Osteocyte (in vitro differentiated cells): ENCODE measurements around the gene PRPF19. TPM values are rescaled to one million over a fixed set of nuclear protein-coding genes. Genes with fewer than 3 reads are reported as not detected.

Experiments used
- DNase-seq: peaks from one replicate; pipeline ENCODE4 v3.0.0; 2021; ENCODE audit warnings: mixed read lengths; ENCODE audit not compliant: unreplicated experiment; ENCODE audit errors: extremely low spot score
- H3K27ac Mint-ChIP-seq: one replicate; pipeline ENCODE4 v1.8.0; 2021; ENCODE audit warnings: mild to moderate bottlenecking, mixed read lengths; ENCODE audit not compliant: unreplicated experiment
- H3K27me3 Mint-ChIP-seq: one replicate; pipeline ENCODE4 v1.8.0; 2021; ENCODE audit warnings: mixed read lengths; ENCODE audit not compliant: unreplicated experiment
- H3K36me3 Mint-ChIP-seq: one replicate; pipeline ENCODE4 v1.8.0; 2021; ENCODE audit warnings: mixed read lengths; ENCODE audit not compliant: unreplicated experiment
- H3K4me1 Mint-ChIP-seq: one replicate; pipeline ENCODE4 v1.8.0; 2021; ENCODE audit warnings: mixed read lengths; ENCODE audit not compliant: unreplicated experiment
- H3K4me3 Mint-ChIP-seq: one replicate; pipeline ENCODE4 v1.8.0; 2021; ENCODE audit warnings: mild to moderate bottlenecking, moderate library complexity, mixed read lengths; ENCODE audit not compliant: unreplicated experiment
- H3K9me3 Mint-ChIP-seq: one replicate; pipeline ENCODE4 v1.8.0; 2021; ENCODE audit warnings: mixed read lengths; ENCODE audit not compliant: unreplicated experiment
- CTCF ChIP-seq: fragments of 200-600 bp; sonication (generic); IDR thresholded peaks from 2 replicates; pipeline ENCODE4 v1.5.0; 2021; ENCODE audit warnings: antibody characterized with exemption, mild to moderate bottlenecking, moderate library complexity
- total RNA-seq: library from RNA; stranded (reverse); gene quantifications from 2 replicates; pipeline ENCODE4 v1.2.1, GENCODE V29; 2021

PRPF19 gene
- total RNA-seq, 1 donor from 2014 or later: 78.0 TPM

GRCh38 chr11:60951904-60952741 is 45.7 kb upstream of the PRPF19 start, which contains the start of gene SLC15A3:
SLC15A3 (minus strand) TSS chr11:60952176; CDS start chr11:60951551, 625 bp downstream.
- DNase-seq: no peak
- H3K27me3 Mint-ChIP-seq: no peaks in the 10 kb centered on the region
- H3K4me1 Mint-ChIP-seq: peaks cover 17% of the 10 kb centered on the region
- H3K27ac Mint-ChIP-seq: peak within 1 kb of the TSS; percentile 88
- TF ChIP-seq CTCF: no peak
- no peaks in the 10 kb centered on the region for H3K9me3 Mint-ChIP-seq
- peak within 1 kb of the TSS; percentile 72 for H3K4me3 Mint-ChIP-seq
- no peaks in the 10 kb centered on the region for H3K36me3 Mint-ChIP-seq

- peaks cover 17% of the 10 kb centered on the region for H3K4me1 Mint-ChIP-seq
- peak overlapping the region; percentile 72 for H3K4me3 Mint-ChIP-seq
- peak overlapping the region; percentile 88 for H3K27ac Mint-ChIP-seq
- no peak for TF ChIP-seq CTCF
- no peaks in the 10 kb centered on the region for H3K36me3 Mint-ChIP-seq
- H3K27me3 Mint-ChIP-seq: no peaks in the 10 kb centered on the region
- no peak for DNase-seq
- no peaks in the 10 kb centered on the region for H3K9me3 Mint-ChIP-seq
Measured at GRCh38 chr11:60951606-60951903, 45.2 kb upstream of the PRPF19 start.

- TF ChIP-seq CTCF: no peak
- Mint-ChIP-seq H3K9me3 (no peaks in the 10 kb centered on the region), H3K27ac (no peak overlapping the region), H3K4me1 (peaks cover 17% of the 10 kb centered on the region), H3K27me3 (no peaks in the 10 kb centered on the region), H3K4me3 (no peak overlapping the region), H3K36me3 (peaks cover 2% of the 10 kb centered on the region)
- DNase-seq: no peak
Measured at GRCh38 chr11:60950933-60951605, 44.7 kb upstream of the PRPF19 start.

GRCh38 chr11:60950024-60950423 is 43.6 kb upstream of the PRPF19 start:
- H3K27me3 Mint-ChIP-seq: no peaks in the 10 kb centered on the region
- H3K4me1 Mint-ChIP-seq: peaks cover 17% of the 10 kb centered on the region
- no peak for DNase-seq
- no peak for TF ChIP-seq CTCF
- H3K27ac Mint-ChIP-seq: no peak overlapping the region
- no peaks in the 10 kb centered on the region for H3K9me3 Mint-ChIP-seq
- H3K36me3 Mint-ChIP-seq: peaks cover 9% of the 10 kb centered on the region
- H3K4me3 Mint-ChIP-seq: peak overlapping the region; percentile 56

GRCh38 chr11:60948250-60948649 is 41.9 kb upstream of the PRPF19 start:
- H3K27me3 Mint-ChIP-seq: no peaks in the 10 kb centered on the region
- H3K9me3 Mint-ChIP-seq: no peaks in the 10 kb centered on the region
- no peak overlapping the region for H3K27ac Mint-ChIP-seq
- no peak for DNase-seq
- no peak overlapping the region for H3K4me3 Mint-ChIP-seq
- peaks cover 10% of the 10 kb centered on the region for H3K36me3 Mint-ChIP-seq
- peaks cover 17% of the 10 kb centered on the region for H3K4me1 Mint-ChIP-seq
- no peak for TF ChIP-seq CTCF
